Measurements from ENCODE around the gene TENT4B. TPM values are rescaled to one million over a fixed set of nuclear protein-coding genes. Genes with fewer than 3 reads are reported as not detected.

The TENT4B gene
- total RNA-seq, 2 experiments from 2014 or later = 5.8 to 8.8 TPM

DNA sequence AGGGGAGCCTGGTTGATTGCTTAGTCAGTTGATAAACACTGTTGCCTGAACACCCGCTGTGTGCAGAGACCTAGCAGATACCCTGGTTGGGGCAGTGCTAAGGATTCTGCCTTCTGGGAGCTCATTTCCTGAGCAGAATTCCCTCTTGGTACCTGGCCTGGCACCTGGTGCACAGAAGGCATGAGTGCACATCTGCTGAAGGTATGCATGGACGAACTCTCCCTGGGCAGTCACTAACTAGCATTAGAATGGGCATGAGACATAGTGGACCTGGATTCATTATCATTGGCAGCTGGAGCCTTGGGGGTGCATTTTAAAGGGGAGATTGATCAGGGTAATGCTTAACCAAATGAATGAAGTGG is 126.4 kb downstream of the TENT4B start:
- Histone ChIP-seq H3K4me2 (ENCODE audit: low read length) (peak overlapping the region; percentile 47), H4K20me1 (ENCODE audit: insufficient read depth, low read length) (peaks cover 5% of the 10 kb centered on the region; the same call in 1 of the 2 replicates), H3K4me3 (ENCODE audit: low read depth, low read length, poor library complexity, severe bottlenecking) (no peak overlapping the region), H3K27ac (ENCODE audit: low read depth, low read length, poor library complexity, severe bottlenecking) (peak overlapping the region; percentile 18), H3K9me3 (ENCODE audit: low read length) (no peaks in the 10 kb centered on the region; the same call in 1 of the 2 replicates), H2AFZ (ENCODE audit: low read length) (no peak overlapping the region), H3K79me2 (ENCODE audit: insufficient read depth, low read depth, low read length) (peaks cover 87% of the 10 kb centered on the region), H3K4me1 (ENCODE audit: insufficient read depth, low read length, poor library complexity, severe bottlenecking) (peaks cover 84% of the 10 kb centered on the region), H3K9me2 (ENCODE audit: insufficient read depth, low read length) (no peaks in the 10 kb centered on the region), H3K36me3 (ENCODE audit: insufficient read depth, low read length) (peaks cover 15% of the 10 kb centered on the region)
- POLR2A ChIA-PET = interaction anchor here (0.7 to 3.2 kb wide), 2 partner anchors 12 to 531 kb away, joined by 7 to 15 read pairs; no protein-coding TSS in a partner anchor
- TF ChIP-seq EZH2phosphoT487 (IDR thresholded peaks at IDR 0.05; ENCODE audit: borderline replicate concordance, low read depth, low read length) (no peak), CTCF (conservative IDR thresholded peaks at IDR 0.05; ENCODE audit: low read length) (no peak)
- BruUV-seq (replicated peaks) = no TSS peak
- DNase-seq (ENCODE audit: low spot score) = no peak
- intact Hi-C loops (cut with micrococcal nuclease; ENCODE audit: unreplicated experiment) = no loop called here
- CTCF ChIA-PET (ENCODE audit: unreplicated experiment) = no interaction called here

GRCh38 chr16:50280932-50281331 is 127.8 kb downstream of the TENT4B start:
- Histone ChIP-seq H3K9me3 (ENCODE audit: low read length) (no peaks in the 10 kb centered on the region; the same call in 1 of the 2 replicates), H4K20me1 (ENCODE audit: insufficient read depth, low read length) (peaks cover 5% of the 10 kb centered on the region; the same call in 1 of the 2 replicates), H3K4me2 (ENCODE audit: low read length) (peak overlapping the region; percentile 87), H2AFZ (ENCODE audit: low read length) (no peak overlapping the region), H3K4me1 (ENCODE audit: insufficient read depth, low read length, poor library complexity, severe bottlenecking) (peaks cover 83% of the 10 kb centered on the region), H3K9me2 (ENCODE audit: insufficient read depth, low read length) (no peaks in the 10 kb centered on the region), H3K79me2 (ENCODE audit: insufficient read depth, low read depth, low read length) (peaks cover 87% of the 10 kb centered on the region), H3K4me3 (ENCODE audit: low read depth, low read length, poor library complexity, severe bottlenecking) (peak overlapping the region; percentile 55), H3K36me3 (ENCODE audit: insufficient read depth, low read length) (peaks cover 23% of the 10 kb centered on the region), H3K27ac (ENCODE audit: low read depth, low read length, poor library complexity, severe bottlenecking) (peak overlapping the region; percentile 85)
- intact Hi-C loops (cut with micrococcal nuclease; ENCODE audit: unreplicated experiment) = no loop called here
- ChIA-PET POLR2A (interaction anchor here (1.5 to 3.2 kb wide), 2 partner anchors 13 to 38 kb away, joined by 3 to 15 read pairs; no protein-coding TSS in a partner anchor), CTCF (ENCODE audit: unreplicated experiment) (no interaction called here)
- no TSS peak for BruUV-seq (replicated peaks)
- no peak for TF ChIP-seq EZH2phosphoT487 (IDR thresholded peaks at IDR 0.05; ENCODE audit: borderline replicate concordance, low read depth, low read length)
- TF ChIP-seq CTCF (conservative IDR thresholded peaks at IDR 0.05; ENCODE audit: low read length) = no peak
- DNase-seq (ENCODE audit: low spot score) = peak; percentile 47

Small RNAs within 50 kb of the gene (small RNA-seq; reads per million reads assigned to genes)
- gene RF00156 (not detected), gene RPL10P14 (not detected)

Other genes starting within 250 kb of the TENT4B start
- 19.9 and 23.1 TPM in 2 replicates for gene CNEP1R1, start 128.1 kb upstream of the TENT4B start, total RNA-seq (2014; rRNA removed; shearing (Covaris generic))
- 24.1 and 26.3 TPM in 2 replicates for gene CNEP1R1, start 128.1 kb upstream of the TENT4B start, total RNA-seq (2022)
- gene HEATR3, start 87.3 kb upstream of the TENT4B start, total RNA-seq (2014; rRNA removed; shearing (Covaris generic)) = 36.8 and 50.6 TPM in 2 replicates
- gene HEATR3, start 87.3 kb upstream of the TENT4B start, total RNA-seq (2022) = 25.0 and 34.2 TPM in 2 replicates
- gene ADCY7, start 113.2 kb downstream of the TENT4B start, total RNA-seq (2014; rRNA removed; shearing (Covaris generic)) = 36.9 and 49.9 TPM in 2 replicates
- 62.0 and 77.7 TPM in 2 replicates for gene ADCY7, start 113.2 kb downstream of the TENT4B start, total RNA-seq (2022)
- gene BRD7, start 215.7 kb downstream of the TENT4B start, total RNA-seq (2014; rRNA removed; shearing (Covaris generic)) = 78.5 and 90.0 TPM in 2 replicates
- gene BRD7, start 215.7 kb downstream of the TENT4B start, total RNA-seq (2022) = 105 and 106 TPM in 2 replicates